HepG2 (cell line): ENCODE measurements around the gene ATP8B1. TPM values are rescaled to one million over a fixed set of nuclear protein-coding genes. Genes with fewer than 3 reads are reported as not detected.

ENCODE experiments used
- BCL6 ChIP-seq: IDR thresholded peaks from 2 replicates; pipeline ENCODE4 v1.6.1; 2016; ENCODE audit warnings: missing genetic modification reagents, missing compliant biosample characterization
- ELK4 ChIP-seq: sonication (generic); formaldehyde crosslinking; IDR thresholded peaks from 2 replicates; pipeline ENCODE4 v1.9.0; 2021; ENCODE audit warnings: missing genetic modification reagents, borderline replicate concordance
- FOSL1 ChIP-seq: sonication (generic); formaldehyde crosslinking; IDR thresholded peaks from 2 replicates; pipeline ENCODE4 v1.9.0; 2021; ENCODE audit warnings: missing genetic modification reagents, borderline replicate concordance
- GFI1 ChIP-seq: sonication (generic); formaldehyde crosslinking; IDR thresholded peaks from 2 replicates; pipeline ENCODE4 v1.5.0; 2020; ENCODE audit warnings: missing genetic modification reagents, mild to moderate bottlenecking, borderline replicate concordance
- HINFP ChIP-seq: sonication (generic); formaldehyde crosslinking; IDR thresholded peaks from 2 replicates; pipeline ENCODE4 v1.4.0; 2020; ENCODE audit warnings: low read depth, mild to moderate bottlenecking, missing genetic modification reagents
- MIER3 ChIP-seq: IDR thresholded peaks from 2 replicates; pipeline ENCODE4 v1.6.1; 2016; ENCODE audit warnings: missing compliant biosample characterization, borderline replicate concordance
- MTA1 ChIP-seq: sonication (generic); formaldehyde crosslinking; IDR thresholded peaks from 2 replicates; pipeline ENCODE4 v1.4.0; 2020; ENCODE audit warnings: missing genetic modification reagents, mild to moderate bottlenecking, borderline replicate concordance
- TBX2 ChIP-seq: sonication (generic); formaldehyde crosslinking; IDR thresholded peaks from 2 replicates; pipeline ENCODE4 v1.5.0; 2020; ENCODE audit warnings: missing genetic modification reagents, mild to moderate bottlenecking, borderline replicate concordance
- ZFYVE20 ChIP-seq: sonication (generic); formaldehyde crosslinking; IDR thresholded peaks from 2 replicates; pipeline ENCODE4 v1.8.0; 2023; ENCODE audit warnings: low read depth, mild to moderate bottlenecking, moderate library complexity, missing genetic modification reagents, borderline replicate concordance
- ZNF678 ChIP-seq: sonication (generic); formaldehyde crosslinking; IDR thresholded peaks from 2 replicates; pipeline ENCODE4 v1.4.0; 2020; ENCODE audit warnings: mild to moderate bottlenecking, missing genetic modification reagents
- ZNF713 ChIP-seq: sonication (generic); formaldehyde crosslinking; IDR thresholded peaks from 2 replicates; pipeline ENCODE4 v1.4.0; 2020; ENCODE audit warnings: mild to moderate bottlenecking, missing genetic modification reagents
- ZSCAN22 ChIP-seq: sonication (generic); formaldehyde crosslinking; IDR thresholded peaks from 2 replicates; pipeline ENCODE4 v1.4.0; 2020; ENCODE audit warnings: mild to moderate bottlenecking, missing genetic modification reagents
- ZSCAN5A ChIP-seq: sonication (generic); formaldehyde crosslinking; IDR thresholded peaks from 2 replicates; pipeline ENCODE4 v1.8.0; 2022; ENCODE audit warnings: mild to moderate bottlenecking, missing genetic modification reagents, borderline replicate concordance
- polyA plus RNA-seq, 8 experiments: library from polyadenylated mRNA; depleted of rRNA in 3 of 8; stranded (reverse) in 7 of 8; unstranded in 1 of 8; fragments of >200 nt; fragmentation: Illumina TruSeq in 4 of 8; extraction: Trizol in 4 of 8; gene quantifications; 2 replicates each; pipeline versions ENCODE4 v1.2.1 to v1.2.3, GENCODE V29; 2011 to 2016; ENCODE audit warnings: low read depth in 4 of 8, missing spikeins in 1 of 8, mixed read lengths in 1 of 8; ENCODE audit not compliant: insufficient read depth in 1 of 8
- total RNA-seq, 5 experiments: library from RNA; depleted of rRNA; stranded (reverse); fragments of >200 nt; fragmentation: Illumina TruSeq; extraction: Trizol; gene quantifications; 2 replicates each; pipeline ENCODE4 v1.2.3, GENCODE V29; 2016; ENCODE audit warnings: low read depth in 1 of 5
- TF ChIP-seq, protein P1 (sequence below): sonication (generic); formaldehyde crosslinking; IDR thresholded peaks from 2 replicates; pipeline ENCODE4 v1.8.1; 2023; ENCODE audit warnings: mild to moderate bottlenecking, missing genetic modification reagents
- TF ChIP-seq, protein P2 (sequence below): sonication (generic); formaldehyde crosslinking; IDR thresholded peaks from 2 replicates; pipeline ENCODE4 v1.4.0; 2020; ENCODE audit warnings: missing genetic modification reagents, low read depth, mild to moderate bottlenecking, borderline replicate concordance
- TF ChIP-seq, protein P3 (sequence below): sonication (generic); formaldehyde crosslinking; conservative IDR thresholded peaks from 2 replicates; pipeline ENCODE4 v1.4.0; 2020; ENCODE audit warnings: missing genetic modification reagents
- TF ChIP-seq, protein P4 (sequence below): sonication (generic); formaldehyde crosslinking; IDR thresholded peaks from 2 replicates; pipeline ENCODE4 v1.8.0; 2022; ENCODE audit warnings: missing genetic modification reagents, mild to moderate bottlenecking, moderate library complexity, borderline replicate concordance

Gene ATP8B1
- total and polyA plus RNA-seq, 2 of the 13 experiments (the other 11 are each of a cell fraction or from before 2014, with no cell fraction given): 2.8 to 4.0 TPM

DNA sequence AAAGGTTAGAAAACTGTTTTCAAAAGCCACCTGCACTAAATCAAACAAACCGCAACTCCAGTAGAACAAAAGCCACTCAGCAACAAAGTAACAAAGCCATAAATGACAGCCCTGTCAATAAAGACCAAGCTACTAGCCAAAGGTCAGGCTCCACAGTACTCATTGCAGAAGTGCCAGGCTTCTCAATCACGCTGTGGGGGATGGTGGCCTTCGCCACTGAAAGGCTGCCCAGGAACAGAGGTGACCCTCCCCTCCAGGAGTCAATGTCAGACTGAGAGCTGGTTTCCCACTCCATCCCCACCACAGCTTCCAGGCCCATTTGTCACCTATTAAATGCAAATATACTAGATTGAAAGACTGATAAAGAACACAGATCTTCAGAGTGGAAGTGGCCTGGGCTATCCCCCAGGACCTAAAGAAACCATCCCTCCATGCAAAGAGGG lies 5.9 kb downstream of the ATP8B1 start (continued):
- TF ChIP-seq ZNF678 (CRISPR knock-in tag) (no peak), GFI1 (CRISPR knock-in tag) (peak; percentile 36; the same call in 1 of the 2 replicates), ELK4 (no peak), ZSCAN22 (CRISPR knock-in tag) (no peak), BCL6 (peak; percentile 97), ZSCAN5A (CRISPR knock-in tag) (no peak), FOSL1 (peak; percentile 50; the same call in 1 of the 2 replicates), TBX2 (CRISPR knock-in tag) (peak; percentile 87), MTA1 (CRISPR knock-in tag) (peak; percentile 78), ZNF713 (CRISPR knock-in tag) (no peak), MIER3 (peak; percentile 86; the same call in 1 of the 2 replicates), HINFP (CRISPR knock-in tag) (no peak), ZFYVE20 (CRISPR knock-in tag) (no peak)
- TF ChIP-seq, protein P1, sequence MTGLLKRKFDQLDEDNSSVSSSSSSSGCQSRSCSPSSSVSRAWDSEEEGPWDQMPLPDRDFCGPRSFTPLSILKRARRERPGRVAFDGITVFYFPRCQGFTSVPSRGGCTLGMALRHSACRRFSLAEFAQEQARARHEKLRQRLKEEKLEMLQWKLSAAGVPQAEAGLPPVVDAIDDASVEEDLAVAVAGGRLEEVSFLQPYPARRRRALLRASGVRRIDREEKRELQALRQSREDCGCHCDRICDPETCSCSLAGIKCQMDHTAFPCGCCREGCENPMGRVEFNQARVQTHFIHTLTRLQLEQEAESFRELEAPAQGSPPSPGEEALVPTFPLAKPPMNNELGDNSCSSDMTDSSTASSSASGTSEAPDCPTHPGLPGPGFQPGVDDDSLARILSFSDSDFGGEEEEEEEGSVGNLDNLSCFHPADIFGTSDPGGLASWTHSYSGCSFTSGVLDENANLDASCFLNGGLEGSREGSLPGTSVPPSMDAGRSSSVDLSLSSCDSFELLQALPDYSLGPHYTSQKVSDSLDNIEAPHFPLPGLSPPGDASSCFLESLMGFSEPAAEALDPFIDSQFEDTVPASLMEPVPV: no peak
- TF ChIP-seq, protein P2, sequence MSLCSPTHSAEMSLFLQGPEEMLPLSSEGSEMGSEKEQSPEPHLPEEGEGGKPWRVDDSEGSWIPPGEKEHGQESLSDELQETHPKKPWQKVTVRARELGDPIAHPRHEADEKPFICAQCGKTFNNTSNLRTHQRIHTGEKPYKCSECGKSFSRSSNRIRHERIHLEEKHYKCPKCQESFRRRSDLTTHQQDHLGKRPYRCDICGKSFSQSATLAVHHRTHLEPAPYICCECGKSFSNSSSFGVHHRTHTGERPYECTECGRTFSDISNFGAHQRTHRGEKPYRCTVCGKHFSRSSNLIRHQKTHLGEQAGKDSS: peak; percentile 49; the same call in 1 of the 2 replicates
- TF ChIP-seq, protein P3, sequence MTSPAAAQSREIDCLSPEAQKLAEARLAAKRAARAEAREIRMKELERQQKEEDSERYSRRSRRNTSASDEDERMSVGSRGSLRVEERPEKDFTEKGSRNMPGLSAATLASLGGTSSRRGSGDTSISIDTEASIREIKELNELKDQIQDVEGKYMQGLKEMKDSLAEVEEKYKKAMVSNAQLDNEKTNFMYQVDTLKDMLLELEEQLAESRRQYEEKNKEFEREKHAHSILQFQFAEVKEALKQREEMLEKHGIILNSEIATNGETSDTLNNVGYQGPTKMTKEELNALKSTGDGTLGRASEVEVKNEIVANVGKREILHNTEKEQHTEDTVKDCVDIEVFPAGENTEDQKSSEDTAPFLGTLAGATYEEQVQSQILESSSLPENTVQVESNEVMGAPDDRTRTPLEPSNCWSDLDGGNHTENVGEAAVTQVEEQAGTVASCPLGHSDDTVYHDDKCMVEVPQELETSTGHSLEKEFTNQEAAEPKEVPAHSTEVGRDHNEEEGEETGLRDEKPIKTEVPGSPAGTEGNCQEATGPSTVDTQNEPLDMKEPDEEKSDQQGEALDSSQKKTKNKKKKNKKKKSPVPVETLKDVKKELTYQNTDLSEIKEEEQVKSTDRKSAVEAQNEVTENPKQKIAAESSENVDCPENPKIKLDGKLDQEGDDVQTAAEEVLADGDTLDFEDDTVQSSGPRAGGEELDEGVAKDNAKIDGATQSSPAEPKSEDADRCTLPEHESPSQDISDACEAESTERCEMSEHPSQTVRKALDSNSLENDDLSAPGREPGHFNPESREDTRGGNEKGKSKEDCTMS (CRISPR knock-in tag): no peak
- TF ChIP-seq, protein P4, sequence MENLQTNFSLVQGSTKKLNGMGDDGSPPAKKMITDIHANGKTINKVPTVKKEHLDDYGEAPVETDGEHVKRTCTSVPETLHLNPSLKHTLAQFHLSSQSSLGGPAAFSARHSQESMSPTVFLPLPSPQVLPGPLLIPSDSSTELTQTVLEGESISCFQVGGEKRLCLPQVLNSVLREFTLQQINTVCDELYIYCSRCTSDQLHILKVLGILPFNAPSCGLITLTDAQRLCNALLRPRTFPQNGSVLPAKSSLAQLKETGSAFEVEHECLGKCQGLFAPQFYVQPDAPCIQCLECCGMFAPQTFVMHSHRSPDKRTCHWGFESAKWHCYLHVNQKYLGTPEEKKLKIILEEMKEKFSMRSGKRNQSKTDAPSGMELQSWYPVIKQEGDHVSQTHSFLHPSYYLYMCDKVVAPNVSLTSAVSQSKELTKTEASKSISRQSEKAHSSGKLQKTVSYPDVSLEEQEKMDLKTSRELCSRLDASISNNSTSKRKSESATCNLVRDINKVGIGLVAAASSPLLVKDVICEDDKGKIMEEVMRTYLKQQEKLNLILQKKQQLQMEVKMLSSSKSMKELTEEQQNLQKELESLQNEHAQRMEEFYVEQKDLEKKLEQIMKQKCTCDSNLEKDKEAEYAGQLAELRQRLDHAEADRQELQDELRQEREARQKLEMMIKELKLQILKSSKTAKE: no peak
